IMR-90 (cell line): ENCODE data around the gene STOX2. TPM values are rescaled to one million over a fixed set of nuclear protein-coding genes. Genes with fewer than 3 reads are reported as not detected.

Experiments
- ATAC-seq: fragments of 200-7000 bp; cut with Tn5 transposase; 2 replicates; pipeline ENCODE4 v1.9.1; 2020; ENCODE audit warnings: low read depth, mild to moderate bottlenecking, moderate library complexity
- BruUV-seq: library from RNA; stranded (reverse); fragments of 400-500 nt; replicated peaks from 2 replicates; lab custom pipeline; 2021; lab: Mats Ljungman, UMichigan
- CTCF ChIA-PET: fragments of 300-600 bp; formaldehyde crosslinking; extraction: SDS; loops from one replicate; lab custom pipeline; 2021; ENCODE audit warnings: antibody characterized with exemption; lab: Yijun Ruan, JAX
- POLR2A ChIA-PET: fragments of 300-600 bp; sonication (Branson Sonifier 250); formaldehyde crosslinking; loops from one replicate; lab custom pipeline; 2022; ENCODE audit warnings: antibody characterized with exemption; ENCODE audit not compliant: unreplicated experiment; lab: Charles Lee
- DNase-seq: peaks from one replicate; pipeline ENCODE4 v3.0.0; 2013
- H2AFZ ChIP-seq: replicated peaks from 2 replicates; pipeline ENCODE3; 2013; ENCODE audit warnings: low read length, mild to moderate bottlenecking; ENCODE audit not compliant: poor library complexity
- H2AK5ac ChIP-seq: 2 replicates; pipeline ENCODE4 v1.6.1; 2013; ENCODE audit warnings: low read depth, low read length, inconsistent platforms
- H2AK9ac ChIP-seq: replicated peaks from 2 replicates; pipeline ENCODE3; 2013; ENCODE audit warnings: mild to moderate bottlenecking, low read depth, low read length, moderate library complexity; ENCODE audit not compliant: poor library complexity
- H2BK120ac ChIP-seq: 2 replicates; pipeline ENCODE4 v1.6.1; 2013; ENCODE audit warnings: low read depth, low read length, inconsistent platforms
- H2BK15ac ChIP-seq: 3 replicates; pipeline ENCODE4 v1.6.1; 2013; ENCODE audit warnings: low read depth, low read length, inconsistent platforms
- H2BK20ac ChIP-seq: 2 replicates; pipeline ENCODE4 v1.6.1; 2013; ENCODE audit warnings: low read depth, mild to moderate bottlenecking, inconsistent platforms, low read length, moderate library complexity
- H2BK5ac ChIP-seq: 2 replicates; pipeline ENCODE4 v1.6.1; 2013; ENCODE audit warnings: mild to moderate bottlenecking, low read depth, low read length, inconsistent platforms; ENCODE audit not compliant: poor library complexity, severe bottlenecking
- H3K14ac ChIP-seq: replicated peaks from 2 replicates; pipeline ENCODE4 v1.6.1; 2013; ENCODE audit warnings: low read depth, low read length, inconsistent platforms
- H3K18ac ChIP-seq: 2 replicates; pipeline ENCODE4 v1.6.1; 2013; ENCODE audit warnings: low read depth, low read length, control low read depth
- H3K23ac ChIP-seq: 2 replicates; pipeline ENCODE4 v1.6.1; 2013; ENCODE audit warnings: low read depth, low read length, inconsistent platforms
- H3K27ac ChIP-seq: 2 replicates; pipeline ENCODE4 v1.5.1; 2013; ENCODE audit warnings: mild to moderate bottlenecking, control low read depth, low read length; ENCODE audit not compliant: insufficient read depth
- H3K27me3 ChIP-seq: 2 replicates; pipeline ENCODE4 v1.6.1; 2013; ENCODE audit warnings: low read length; ENCODE audit not compliant: control insufficient read depth, insufficient read depth
- H3K36me3 ChIP-seq: 2 replicates; pipeline ENCODE4 v1.6.1; 2013; ENCODE audit warnings: low read length, mixed read lengths; ENCODE audit not compliant: control insufficient read depth, insufficient read depth
- H3K4ac ChIP-seq: 2 replicates; pipeline ENCODE4 v1.6.1; 2013; ENCODE audit warnings: low read depth, low read length, inconsistent platforms
- H3K4me1 ChIP-seq: 2 replicates; pipeline ENCODE4 v1.6.1; 2013; ENCODE audit warnings: low read length, mixed read lengths; ENCODE audit not compliant: control insufficient read depth, insufficient read depth
- H3K4me2 ChIP-seq: 2 replicates; pipeline ENCODE4 v1.6.1; 2013; ENCODE audit warnings: low read depth, mild to moderate bottlenecking, control low read depth, low read length, moderate library complexity
- H3K4me3 ChIP-seq: 2 replicates; pipeline ENCODE4 v1.5.1; 2013; ENCODE audit warnings: low read depth, mild to moderate bottlenecking, control low read depth, low read length, moderate library complexity; ENCODE audit not compliant: insufficient read depth
- H3K56ac ChIP-seq: 2 replicates; pipeline ENCODE4 v1.6.1; 2013; ENCODE audit warnings: low read length, inconsistent platforms; ENCODE audit not compliant: insufficient read depth; ENCODE audit errors: extremely low read depth
- H3K79me1 ChIP-seq, 2 experiments: 2 replicates each; pipeline ENCODE4 v1.6.1; 2013; ENCODE audit warnings: low read length in 2 of 2, inconsistent platforms in 1 of 2, low read depth in 1 of 2
- H3K9ac ChIP-seq: 2 replicates; pipeline ENCODE4 v1.6.1; 2013; ENCODE audit warnings: low read depth, low read length, control low read depth
- H3K9me1 ChIP-seq: 2 replicates; pipeline ENCODE4 v1.6.1; 2013; ENCODE audit warnings: low read length, inconsistent platforms; ENCODE audit not compliant: insufficient read depth
- H3K9me3 ChIP-seq: 2 replicates; pipeline ENCODE4 v1.6.1; 2013; ENCODE audit warnings: low read length; ENCODE audit not compliant: control insufficient read depth, insufficient read depth
- H4K20me1 ChIP-seq: 2 replicates; pipeline ENCODE4 v1.6.1; 2013; ENCODE audit warnings: low read length, inconsistent platforms; ENCODE audit not compliant: insufficient read depth
- H4K5ac ChIP-seq: 2 replicates; pipeline ENCODE4 v1.6.1; 2013; ENCODE audit warnings: mild to moderate bottlenecking, low read depth, low read length, control low read depth
- H4K8ac ChIP-seq, 2 experiments: 2 replicates each; pipeline ENCODE4 v1.6.1; 2013; ENCODE audit warnings: low read depth in 2 of 2, low read length in 2 of 2, control low read depth in 1 of 2, inconsistent platforms in 1 of 2
- H4K91ac ChIP-seq: 2 replicates; pipeline ENCODE4 v1.6.1; 2013; ENCODE audit warnings: low read depth, low read length, inconsistent platforms; ENCODE audit not compliant: insufficient read depth
- CEBPB ChIP-seq: IDR thresholded peaks from 2 replicates; pipeline ENCODE4 v1.6.1; 2012; ENCODE audit warnings: low read depth, low read length, improper control_type of control experiment
- ELK1 ChIP-seq: fragments of 150-350 bp; IDR thresholded peaks from 2 replicates; pipeline ENCODE4 v1.6.1; 2016; ENCODE audit warnings: low read depth, mild to moderate bottlenecking, low read length, moderate library complexity, borderline replicate concordance
- FOS ChIP-seq: fragments of 150-350 bp; IDR thresholded peaks from 2 replicates; pipeline ENCODE4 v1.6.1; 2016; ENCODE audit warnings: low read depth, low read length
- RFX5 ChIP-seq: IDR thresholded peaks from 2 replicates; pipeline ENCODE4 v1.8.0; 2012; ENCODE audit warnings: low read depth, mild to moderate bottlenecking, low read length, moderate library complexity
- WGBS, 2 experiments: methylation state at CpG; one replicate each; pipeline versions ENCODE4 v1.1.5 to v1.1.7; 2013; ENCODE audit warnings: missing lambda C conversion rate in 2 of 2; ENCODE audit not compliant: insufficient read length in 1 of 2; ENCODE audit errors: extremely low coverage in 2 of 2; 5-methylcytosine and 5-hydroxymethylcytosine counted together
- dilution Hi-C: fragments of 300-500 bp; cut with HindIII; formaldehyde crosslinking; loops from one replicate; pipeline ENCODE4 v1.14.3; 2018; ENCODE audit warnings: low sequenced_read_pairs; ENCODE audit not compliant: unreplicated experiment
- in situ Hi-C: fragments of 300-500 bp; cut with MboI; formaldehyde crosslinking; loops from 3 replicates; pipeline ENCODE4 v1.14.3; 2019; ENCODE audit warnings: low sequenced_read_pairs, inconsistent platforms, mixed read lengths
- intact Hi-C: fragments of 100-400 bp; cut with micrococcal nuclease; formaldehyde crosslinking; loops from 2 replicates; pipeline ENCODE4 v1.10.0; 2022
- polyA plus RNA-seq, 3 experiments: library from polyadenylated mRNA; depleted of rRNA; stranded (reverse); fragments of >200 nt; gene quantifications; 2 replicates each; pipeline ENCODE4 v1.2.3, GENCODE V29; 2012; ENCODE audit warnings: low replicate concordance in 1 of 3
- total RNA-seq: library from RNA; depleted of rRNA; stranded (reverse); fragments of >200 nt; gene quantifications from 2 replicates; pipeline ENCODE4 v1.2.3, GENCODE V29; 2012

STOX2 gene
- total and polyA plus RNA-seq, 2 of the 4 experiments (the other 2 are of a cell fraction) = 1.1 to 5.4 TPM

GRCh38 chr4:183872531-183872930 lies 32.6 kb upstream of the STOX2 start:
- no peak overlapping the region for H3K4ac ChIP-seq
- no peak overlapping the region for H3K4me3 ChIP-seq
- no peaks in the 10 kb centered on the region for H3K36me3 ChIP-seq
- no peak overlapping the region for H2AK5ac ChIP-seq
- no peak overlapping the region for H2BK15ac ChIP-seq
- H3K56ac ChIP-seq = no peak overlapping the region
- H2BK5ac ChIP-seq = no peak overlapping the region
- no peak overlapping the region for H2AK9ac ChIP-seq
- H3K9me1 ChIP-seq = no peaks in the 10 kb centered on the region
- H3K23ac ChIP-seq = no peak overlapping the region
- peaks cover 5% of the 10 kb centered on the region for H3K27me3 ChIP-seq
- in situ Hi-C loops (no loop called here), dilution Hi-C loops (no loop called here), intact Hi-C loops (no loop called here)
- no peak overlapping the region for H3K4me2 ChIP-seq
- H4K20me1 ChIP-seq = no peaks in the 10 kb centered on the region
- no peak overlapping the region for H4K8ac ChIP-seq
- TF ChIP-seq CEBPB = no peak
- peak; percentile 90 for TF ChIP-seq RFX5
- TF ChIP-seq ELK1 = no peak
- TF ChIP-seq FOS = no peak
- DNase-seq = peak; percentile 16
- H3K79me1 ChIP-seq = no peaks in the 10 kb centered on the region
- H4K5ac ChIP-seq = no peak overlapping the region
- WGBS, 2 experiments = no CpG with 5 or more reads among the region's 5 CpGs
- no peak overlapping the region for H2BK120ac ChIP-seq
- no peak overlapping the region for H3K27ac ChIP-seq
- no peak overlapping the region for H4K91ac ChIP-seq
- H2BK20ac ChIP-seq = no peak overlapping the region
- BruUV-seq = no TSS peak
- no peak overlapping the region for H3K18ac ChIP-seq
- H2AFZ ChIP-seq = no peak overlapping the region
- H3K9ac ChIP-seq = no peak overlapping the region
- ChIA-PET POLR2A (no interaction called here), CTCF (no interaction called here)
- H3K14ac ChIP-seq = no peak overlapping the region
- ATAC-seq = no peak
- peaks cover 3% of the 10 kb centered on the region; the same call in 1 of the 2 replicates for H3K4me1 ChIP-seq
- no peaks in the 10 kb centered on the region for H3K9me3 ChIP-seq
